Lower lobe of right lung (tissue), 2 donors: ENCODE data around the gene ODF2. TPM values are rescaled to one million over a fixed set of nuclear protein-coding genes. Genes with fewer than 3 reads are reported as not detected.
"Not testable (repeated sequence)": the region's sequence is repeated elsewhere in the genome, so short reads cannot be mapped to it uniquely, and the experiment has no call there.

Experiments used
- ATAC-seq, 2 donors: fragments of 200-7000 bp; cut with Tn5 transposase; one replicate each; pipeline ENCODE4 v1.9.1; 2020 to 2022; ENCODE audit warnings: mild to moderate bottlenecking in 2 of 2, moderate library complexity in 2 of 2
- DNase-seq: peaks from one replicate; pipeline ENCODE4 v3.0.0-alpha.2; 2020
- H3K27ac ChIP-seq: fragments of 200-600 bp; one replicate; pipeline ENCODE4 v1.8.0; 2022
- H3K27me3 ChIP-seq: fragments of 200-600 bp; one replicate; pipeline ENCODE4 v1.8.0; 2022; ENCODE audit warnings: low read depth
- H3K36me3 ChIP-seq: fragments of 200-600 bp; one replicate; pipeline ENCODE4 v1.8.0; 2022; ENCODE audit warnings: mild to moderate bottlenecking
- H3K4me1 ChIP-seq: fragments of 200-600 bp; one replicate; pipeline ENCODE4 v1.8.0; 2022
- H3K4me3 ChIP-seq: fragments of 200-600 bp; one replicate; pipeline ENCODE4 v1.8.0; 2022; ENCODE audit warnings: mild to moderate bottlenecking
- H3K9me3 ChIP-seq: fragments of 200-600 bp; one replicate; pipeline ENCODE4 v1.8.0; 2022
- intact Hi-C: fragments of 100-400 bp; cut with DNase I; formaldehyde crosslinking; loops from one replicate; pipeline ENCODE4 v1.11.0; 2022
- total RNA-seq: library from RNA; stranded (reverse); fragmentation: NEBNext Ultra II Directional; extraction: Animal tissue kit (Norgen Biotek cat#: 25700); gene quantifications from one replicate; pipeline ENCODE4 v1.2.1, GENCODE V29; 2021
- TF ChIP-seq, protein P1 (sequence below): fragments of 200-600 bp; IDR thresholded peaks from one replicate; pipeline ENCODE4 v1.8.0; 2022; ENCODE audit warnings: antibody characterized with exemption, mild to moderate bottlenecking
- donor health status: DM: no; HTN: yes; CAD: no; lungs with severe emphysema.

Gene ODF2
- total RNA-seq, 1 donor from 2014 or later: 20.3 TPM

- ATAC-seq (peak; percentile 6 to 10), DNase-seq (no peak)
Observed at GRCh38 chr9:128411364-128412119, 44.3 kb upstream of the ODF2 start.

GRCh38 chr9:128412120-128412790 lies 43.6 kb upstream of the ODF2 start:
- peak; percentile 58 for DNase-seq
- H3K9me3 ChIP-seq: no peaks in the 10 kb centered on the region
- H3K27ac ChIP-seq: no peak overlapping the region
- intact Hi-C loops: no loop called here
- H3K27me3 ChIP-seq: peaks cover 53% of the 10 kb centered on the region
- no peak overlapping the region for H3K4me3 ChIP-seq
- H3K4me1 ChIP-seq: no peaks in the 10 kb centered on the region
- no peaks in the 10 kb centered on the region for H3K36me3 ChIP-seq
- TF ChIP-seq, protein P1, sequence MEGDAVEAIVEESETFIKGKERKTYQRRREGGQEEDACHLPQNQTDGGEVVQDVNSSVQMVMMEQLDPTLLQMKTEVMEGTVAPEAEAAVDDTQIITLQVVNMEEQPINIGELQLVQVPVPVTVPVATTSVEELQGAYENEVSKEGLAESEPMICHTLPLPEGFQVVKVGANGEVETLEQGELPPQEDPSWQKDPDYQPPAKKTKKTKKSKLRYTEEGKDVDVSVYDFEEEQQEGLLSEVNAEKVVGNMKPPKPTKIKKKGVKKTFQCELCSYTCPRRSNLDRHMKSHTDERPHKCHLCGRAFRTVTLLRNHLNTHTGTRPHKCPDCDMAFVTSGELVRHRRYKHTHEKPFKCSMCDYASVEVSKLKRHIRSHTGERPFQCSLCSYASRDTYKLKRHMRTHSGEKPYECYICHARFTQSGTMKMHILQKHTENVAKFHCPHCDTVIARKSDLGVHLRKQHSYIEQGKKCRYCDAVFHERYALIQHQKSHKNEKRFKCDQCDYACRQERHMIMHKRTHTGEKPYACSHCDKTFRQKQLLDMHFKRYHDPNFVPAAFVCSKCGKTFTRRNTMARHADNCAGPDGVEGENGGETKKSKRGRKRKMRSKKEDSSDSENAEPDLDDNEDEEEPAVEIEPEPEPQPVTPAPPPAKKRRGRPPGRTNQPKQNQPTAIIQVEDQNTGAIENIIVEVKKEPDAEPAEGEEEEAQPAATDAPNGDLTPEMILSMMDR: peak; percentile 55
- peak; percentile 53 to 59 for ATAC-seq

More at GRCh38 chr9:128411364-128412119, 44.3 kb upstream of the ODF2 start:
- TF ChIP-seq, protein P1: no peak
- Histone ChIP-seq H3K27ac (no peak overlapping the region), H3K4me3 (no peak overlapping the region), H3K36me3 (no peaks in the 10 kb centered on the region), H3K4me1 (no peaks in the 10 kb centered on the region), H3K27me3 (peaks cover 47% of the 10 kb centered on the region), H3K9me3 (no peaks in the 10 kb centered on the region)
- intact Hi-C loops: no loop called here

DNA sequence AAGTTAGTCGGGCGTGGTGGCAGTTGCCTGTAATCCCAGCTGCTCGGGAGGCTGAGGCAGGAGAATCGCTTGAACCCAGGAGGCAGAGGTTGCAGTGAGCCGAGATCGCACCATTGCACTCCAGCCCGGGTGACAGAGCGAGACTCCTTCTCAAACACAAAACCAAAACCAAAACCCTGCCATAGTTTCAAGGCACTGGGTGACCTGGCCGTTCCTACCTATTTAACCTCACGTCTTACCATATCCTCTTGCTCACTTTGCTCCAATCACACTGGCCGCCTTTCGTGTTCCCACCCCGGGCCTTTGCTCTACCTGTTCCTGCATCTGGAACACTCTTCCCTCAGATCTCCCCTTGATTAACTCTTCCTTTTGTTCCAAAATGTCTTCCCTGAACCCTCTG lies 42.1 kb upstream of the ODF2 start:
- H3K9me3 ChIP-seq, DNase-seq, H3K27ac ChIP-seq, ATAC-seq, H3K36me3 ChIP-seq, H3K4me3 ChIP-seq, intact Hi-C loops, H3K4me1 ChIP-seq: not testable (repeated sequence)
- H3K27me3 ChIP-seq: peaks cover 54% of the 10 kb centered on the region

DNA sequence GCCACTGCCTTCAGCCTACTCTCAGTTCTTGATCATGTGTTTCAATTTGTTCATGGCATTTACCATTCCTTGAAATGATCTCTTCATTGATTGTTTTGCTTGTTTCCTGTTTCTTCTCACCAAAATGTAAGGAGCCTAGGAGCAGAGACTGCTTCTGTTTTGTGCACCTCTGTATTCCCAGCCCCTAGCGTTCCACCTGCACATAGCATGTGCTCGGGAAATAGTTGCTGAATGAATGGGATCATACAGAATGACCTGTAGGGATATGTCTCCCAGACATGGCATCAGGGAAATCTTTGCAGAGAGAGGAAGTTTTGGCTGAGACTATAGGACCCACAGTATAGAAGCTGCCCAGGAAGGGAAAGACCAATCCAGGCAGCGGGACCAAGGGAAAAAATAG lies 41.3 kb upstream of the ODF2 start:
- DNase-seq (no peak), ATAC-seq (no peak)
- Histone ChIP-seq H3K36me3 (no peaks in the 10 kb centered on the region), H3K27me3 (peaks cover 54% of the 10 kb centered on the region), H3K9me3 (no peaks in the 10 kb centered on the region), H3K4me1 (peaks cover 7% of the 10 kb centered on the region), H3K4me3 (no peak overlapping the region), H3K27ac (no peak overlapping the region)
- intact Hi-C loops: no loop called here
- TF ChIP-seq, protein P1: no peak

DNA sequence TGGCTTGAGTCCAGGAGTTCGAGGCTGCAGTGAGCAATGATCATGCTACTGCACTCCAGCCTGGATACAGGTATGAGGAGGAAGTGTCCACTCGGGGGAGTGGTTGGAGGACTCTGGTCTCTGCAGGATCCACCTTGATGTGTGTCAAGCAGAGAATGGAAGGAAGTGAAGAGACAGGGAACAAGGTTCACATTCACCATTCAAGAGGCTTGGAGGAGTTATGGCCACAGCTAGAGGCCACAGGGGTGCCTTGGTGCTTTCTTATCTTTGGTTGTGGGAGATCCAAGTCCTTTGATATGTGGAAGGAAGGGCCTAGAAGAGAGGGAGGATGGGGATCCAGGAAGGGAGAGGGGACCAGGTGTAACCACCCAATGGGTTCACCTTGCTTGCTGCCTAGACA lies 40.5 kb upstream of the ODF2 start:
- peaks cover 59% of the 10 kb centered on the region for H3K27me3 ChIP-seq
- no peak for DNase-seq
- no peak overlapping the region for H3K4me3 ChIP-seq
- no peaks in the 10 kb centered on the region for H3K36me3 ChIP-seq
- TF ChIP-seq, protein P1: no peak
- ATAC-seq: no peak
- H3K4me1 ChIP-seq: peaks cover 14% of the 10 kb centered on the region
- no peaks in the 10 kb centered on the region for H3K9me3 ChIP-seq
- intact Hi-C loops: no loop called here
- H3K27ac ChIP-seq: no peak overlapping the region

DNA sequence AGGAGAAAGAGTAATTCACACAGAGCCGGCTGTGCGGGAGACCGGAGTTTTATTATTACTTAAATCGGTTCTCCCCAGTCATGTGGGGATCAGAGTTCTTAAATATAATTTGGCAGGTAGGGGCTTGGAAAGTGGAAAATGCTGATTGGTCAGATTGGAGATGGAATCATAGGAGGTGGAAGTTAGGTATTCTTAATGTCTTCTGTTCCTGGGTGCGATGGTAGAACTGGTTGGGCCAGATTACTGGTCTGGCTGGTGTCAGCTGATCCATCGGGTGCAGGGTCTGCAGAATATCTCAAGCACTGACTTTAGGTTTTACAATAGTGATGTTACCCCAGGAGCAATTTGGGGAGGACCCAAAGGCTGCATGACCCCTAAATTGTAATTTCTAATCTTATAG lies 39.8 kb upstream of the ODF2 start:
- H3K4me3 ChIP-seq: no peak overlapping the region
- H3K4me1 ChIP-seq: peaks cover 17% of the 10 kb centered on the region
- H3K9me3 ChIP-seq: no peaks in the 10 kb centered on the region
- intact Hi-C loops: no loop called here
- ATAC-seq: no peak
- H3K36me3 ChIP-seq: no peaks in the 10 kb centered on the region
- TF ChIP-seq, protein P1: no peak
- no peak for DNase-seq
- peaks cover 59% of the 10 kb centered on the region for H3K27me3 ChIP-seq
- H3K27ac ChIP-seq: no peak overlapping the region
